ENCODE results near the gene FAM180B.
A peak's percentile ranks its signal among the peaks of the same experiment; 100 is the strongest.
"Not testable (repeated sequence)": the region's sequence is repeated elsewhere in the genome, so short reads cannot be mapped to it uniquely, and the experiment has no call there.

FAM180B gene

DNA sequence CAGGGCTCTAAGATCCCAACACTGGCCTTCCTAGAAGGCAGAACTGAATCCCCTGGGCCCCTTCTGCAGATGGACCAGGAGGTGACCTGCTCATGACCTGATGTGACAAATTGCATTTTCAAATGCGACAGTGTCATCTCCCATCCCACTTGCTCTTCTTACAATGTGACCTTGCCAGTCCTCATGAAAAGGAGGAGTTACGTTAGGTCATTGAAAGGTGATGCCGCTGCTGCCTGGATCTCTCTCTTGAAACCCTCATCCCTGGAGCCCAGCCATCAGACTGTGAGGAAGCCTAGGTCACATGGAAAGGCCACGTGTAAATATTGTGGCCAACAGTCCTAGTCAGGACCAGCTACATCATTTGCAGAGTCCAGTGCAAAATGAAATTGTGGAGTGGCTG is 13.4 kb downstream of the FAM180B start:
- no peak for DNase-seq

DNA sequence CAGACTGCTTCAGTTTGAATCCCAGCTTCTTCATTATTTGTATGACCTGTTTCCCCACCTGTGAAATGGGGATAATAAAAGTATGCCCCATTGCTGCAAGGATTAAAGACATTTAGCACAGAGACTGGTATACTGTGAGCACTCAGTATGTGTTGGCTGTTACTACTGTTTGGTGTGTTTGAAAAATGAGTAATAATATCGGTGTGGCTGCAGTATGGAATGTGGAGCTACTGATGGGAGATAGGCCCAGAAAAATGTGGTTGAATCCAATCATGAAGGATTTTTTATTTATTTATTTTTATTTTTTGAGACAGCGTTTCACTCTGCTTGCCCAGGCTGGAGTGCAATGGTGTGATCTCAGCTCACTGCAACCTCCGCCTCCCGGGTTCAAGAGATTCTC is 16.8 kb downstream of the FAM180B start:
- DNase-seq: no peak

DNA sequence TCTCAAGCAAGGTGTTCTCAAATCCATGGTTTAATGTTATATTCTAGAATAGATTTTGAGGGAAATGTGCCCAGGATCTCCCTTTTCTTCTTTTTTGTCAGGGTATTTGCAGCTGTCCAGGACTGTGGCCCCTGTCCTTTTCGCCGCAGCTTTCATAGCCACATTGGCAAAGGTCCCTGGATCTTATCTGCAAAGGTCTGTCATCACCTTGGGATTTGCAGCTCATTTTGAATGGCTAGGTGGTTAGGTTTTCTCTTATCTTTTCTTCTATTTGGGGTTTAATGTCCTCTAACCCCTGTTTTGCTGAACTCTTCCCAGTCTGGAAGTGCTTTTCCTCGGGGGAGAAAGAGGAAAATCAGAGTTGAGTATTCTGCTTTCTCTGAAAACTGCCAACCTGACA is 19.4 kb downstream of the FAM180B start:
- no peak for DNase-seq

DNA sequence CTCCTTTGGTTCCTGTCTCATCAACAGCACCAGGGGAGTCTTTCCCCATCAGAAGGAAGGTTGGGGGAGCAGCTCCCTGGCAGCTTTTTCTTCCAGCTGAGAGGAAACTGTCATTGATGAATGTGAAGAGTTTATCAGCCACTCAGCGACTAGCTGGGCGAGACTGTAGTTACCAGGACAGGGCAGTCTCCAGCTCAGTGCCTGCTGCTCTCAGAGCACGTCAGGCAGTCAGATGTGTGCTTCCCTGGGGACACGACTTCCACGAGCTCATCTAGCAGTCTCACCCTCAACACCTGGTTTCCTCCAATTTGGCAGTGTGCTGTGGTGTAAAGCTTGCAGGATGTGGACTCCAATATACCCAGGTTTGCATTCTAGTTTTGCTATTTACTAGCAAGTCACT is 20.3 kb downstream of the FAM180B start:
- DNase-seq: no peak

DNA sequence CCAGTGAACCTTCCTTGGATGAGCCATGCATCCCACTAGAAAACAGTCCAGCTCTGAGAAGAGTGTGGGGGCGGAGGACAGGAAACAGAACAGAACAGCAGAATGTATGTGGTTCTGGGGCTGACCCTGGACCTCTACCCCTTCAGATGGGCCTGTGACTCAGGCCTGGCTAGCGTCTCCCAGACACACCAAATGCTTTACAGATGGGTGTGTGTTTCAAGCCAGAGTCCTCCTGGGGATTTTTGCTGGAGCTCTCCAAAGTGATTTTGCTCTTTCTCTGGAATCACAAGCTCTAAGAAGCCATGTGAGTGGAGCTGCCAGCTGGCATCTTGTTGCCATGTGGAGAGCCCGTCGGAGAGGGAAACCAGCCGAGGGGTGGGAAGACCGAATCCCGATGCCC is 20.9 kb downstream of the FAM180B start:
- DNase-seq: no peak

DNA sequence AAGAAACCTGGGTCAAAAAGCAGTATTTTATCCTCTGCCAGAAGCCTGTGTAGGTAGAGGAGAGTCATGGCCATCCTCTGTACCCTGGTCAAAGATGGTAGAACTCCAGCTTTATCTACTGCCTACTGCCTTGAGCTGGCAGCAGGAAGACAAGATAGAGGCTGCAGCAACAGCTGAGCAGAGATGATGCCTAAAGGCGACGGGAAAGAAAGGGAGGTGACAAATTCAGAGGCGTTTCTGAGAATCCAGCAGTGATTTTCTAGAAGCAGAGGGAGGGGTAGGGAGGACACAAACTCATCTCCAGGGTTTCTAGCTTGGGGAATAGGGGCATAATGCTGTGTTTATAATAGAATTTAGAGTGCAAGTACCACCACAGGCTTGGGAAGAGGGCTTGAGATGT is 23.2 kb downstream of the FAM180B start:
- no peak for DNase-seq

DNA sequence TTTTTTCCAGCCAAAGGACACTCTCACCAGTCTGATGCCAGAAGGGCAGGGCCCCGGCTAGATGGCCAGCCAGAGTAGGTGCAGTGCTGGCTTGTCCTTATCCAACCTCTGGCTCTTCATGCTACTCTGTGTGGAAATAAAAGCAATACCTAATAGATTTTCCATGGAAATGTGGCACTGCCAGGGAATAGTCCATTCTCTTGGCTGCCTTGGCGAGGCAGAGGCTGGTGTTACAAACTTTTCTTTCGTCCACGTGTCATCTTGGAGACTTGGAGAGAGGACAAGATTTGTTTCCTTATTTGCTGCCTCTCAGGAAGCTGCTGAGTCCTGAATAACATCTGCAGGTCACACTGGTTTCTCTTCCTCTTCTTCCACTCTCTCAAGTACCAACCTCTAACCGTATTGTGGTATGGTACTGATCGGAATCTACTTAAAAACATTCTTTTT is 24.9 kb downstream of the FAM180B start:
- DNase-seq: no peak

DNA sequence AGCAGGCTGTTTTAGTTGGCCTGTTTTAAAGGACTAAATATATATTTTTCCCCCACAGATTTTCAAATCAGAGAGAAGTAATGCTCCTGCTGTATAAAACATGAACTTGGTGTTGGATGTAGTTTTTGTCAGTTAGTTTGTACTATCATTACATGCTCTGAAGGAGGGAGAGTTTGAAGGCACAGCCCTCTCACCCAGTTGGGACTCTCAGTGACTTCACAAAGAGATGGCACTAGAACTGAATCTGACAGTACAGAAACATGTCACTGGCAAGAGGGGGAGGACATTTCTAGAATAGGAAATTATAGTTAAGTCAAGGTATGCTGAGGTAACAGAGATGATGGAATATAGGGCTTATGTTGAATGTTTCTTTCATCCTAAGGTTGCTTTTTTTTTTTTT is 28.8 kb downstream of the FAM180B start:
- no peak for DNase-seq

DNA sequence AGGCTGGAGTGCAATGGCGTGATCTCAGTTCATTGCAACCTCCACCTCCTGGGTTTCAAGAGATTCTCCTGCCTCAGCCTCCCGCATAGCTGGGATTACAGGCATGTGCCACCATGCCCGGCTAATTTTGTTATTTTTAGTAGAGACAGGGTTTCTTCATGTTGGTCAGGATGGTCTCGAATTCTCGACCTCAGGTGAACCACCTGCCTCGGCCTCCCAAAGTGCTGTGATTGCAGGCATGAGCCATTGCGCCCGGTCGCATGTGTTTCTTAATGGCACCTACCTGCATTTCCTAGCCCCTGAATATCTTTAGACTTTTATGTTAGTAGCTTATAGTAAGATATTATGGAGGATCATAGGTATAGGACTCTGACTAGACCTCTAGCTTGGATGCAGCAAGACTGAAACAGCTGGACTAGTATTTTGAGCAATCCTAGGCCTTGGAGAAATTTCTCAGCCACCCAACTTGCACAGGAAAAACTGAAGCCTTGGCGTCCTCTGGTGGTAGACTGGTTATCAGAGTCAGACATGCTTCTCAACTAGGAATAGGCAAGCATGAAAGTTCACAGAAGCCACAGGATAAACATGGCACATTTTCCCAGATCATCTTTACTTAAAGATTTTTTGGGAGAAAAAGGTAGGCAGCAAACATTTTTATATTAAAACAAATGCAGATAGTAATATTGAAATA is 30.4 kb downstream of the FAM180B start:
- peak; percentile 25 for DNase-seq

DNA sequence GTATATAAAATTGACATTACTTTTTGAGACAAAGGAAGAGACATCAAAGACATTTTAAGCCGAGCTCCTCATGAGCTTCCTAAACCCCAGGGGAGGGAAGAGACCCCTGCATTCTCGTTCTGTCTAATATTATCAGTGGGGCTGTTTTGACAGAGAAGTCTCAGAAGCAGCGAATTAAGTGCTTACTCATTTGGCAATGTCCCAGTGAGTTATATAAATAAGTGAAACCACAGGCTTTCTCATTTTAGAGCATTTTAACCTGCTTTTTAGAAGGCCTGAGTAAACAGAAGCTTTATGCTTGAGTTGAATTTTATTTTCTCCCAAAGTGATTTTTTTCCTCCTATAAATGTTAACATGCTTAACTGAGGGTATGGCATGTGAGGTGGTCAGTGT is 30.9 kb downstream of the FAM180B start:
- DNase-seq: no peak

DNA sequence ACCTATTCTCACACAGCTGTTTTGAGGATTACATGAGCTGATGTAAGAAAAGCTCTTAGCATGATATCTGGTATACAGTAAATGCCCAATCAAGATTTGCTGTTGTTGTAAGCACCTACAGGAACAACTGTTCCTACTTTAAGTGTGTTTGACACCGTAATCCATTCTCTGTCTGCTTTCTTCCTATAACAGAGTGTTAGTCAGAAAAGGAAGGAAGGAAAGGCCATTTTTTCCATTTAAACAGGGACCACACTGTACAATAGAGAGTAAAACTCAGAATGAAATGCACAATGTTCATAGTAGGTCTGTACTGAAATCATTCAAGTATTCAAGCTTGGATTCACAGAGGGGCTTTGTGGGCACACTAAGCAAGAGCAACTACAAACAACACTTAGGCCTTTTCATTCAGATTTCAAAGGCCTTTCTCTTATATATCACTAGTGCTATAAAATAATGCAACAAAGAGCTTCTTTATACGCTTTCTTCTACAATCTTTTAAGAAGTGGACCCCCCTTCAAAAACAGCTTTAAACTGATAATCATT is 34.4 kb downstream of the FAM180B start:
- DNase-seq: no peak

DNA sequence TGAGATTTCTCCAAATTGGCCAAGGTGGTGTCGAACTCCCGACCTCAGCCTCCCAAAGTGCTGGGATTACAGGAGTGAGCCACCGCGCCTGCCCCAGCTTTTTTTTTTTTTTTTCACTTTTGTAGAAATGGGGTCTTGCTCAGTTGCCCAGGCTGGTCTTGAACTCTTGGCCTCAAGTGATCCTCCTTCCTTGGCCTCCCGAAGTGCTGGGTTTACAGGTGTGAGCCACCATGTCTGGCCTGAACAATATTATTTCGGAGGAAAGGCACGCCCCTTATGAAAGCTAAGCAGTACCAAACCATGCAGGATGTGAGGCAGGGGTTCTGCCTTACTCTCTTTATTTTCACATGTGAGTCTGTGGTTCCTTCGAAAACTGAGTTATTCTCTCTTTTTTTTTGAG is 39.8 kb downstream of the FAM180B start:
- no peak for DNase-seq

DNA sequence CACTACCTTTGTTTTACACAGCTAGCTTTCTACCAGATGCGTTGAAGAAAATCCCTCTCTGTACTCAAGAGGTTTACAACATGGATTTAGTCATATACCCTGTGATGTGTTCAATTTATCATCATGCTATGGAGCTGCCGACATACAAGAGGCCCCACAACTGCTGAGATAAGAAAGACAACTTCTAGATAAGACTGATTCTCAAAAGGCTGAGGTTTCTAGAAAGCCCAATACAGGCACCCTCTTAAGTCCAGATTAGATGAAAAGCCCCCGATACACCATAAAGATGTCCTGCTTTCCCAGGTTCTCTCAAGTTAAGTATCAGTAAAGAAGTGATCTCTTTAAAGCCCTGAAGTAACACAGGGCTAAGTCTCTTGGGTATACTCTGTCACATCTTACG is 41.5 kb downstream of the FAM180B start:
- no peak for DNase-seq

DNA sequence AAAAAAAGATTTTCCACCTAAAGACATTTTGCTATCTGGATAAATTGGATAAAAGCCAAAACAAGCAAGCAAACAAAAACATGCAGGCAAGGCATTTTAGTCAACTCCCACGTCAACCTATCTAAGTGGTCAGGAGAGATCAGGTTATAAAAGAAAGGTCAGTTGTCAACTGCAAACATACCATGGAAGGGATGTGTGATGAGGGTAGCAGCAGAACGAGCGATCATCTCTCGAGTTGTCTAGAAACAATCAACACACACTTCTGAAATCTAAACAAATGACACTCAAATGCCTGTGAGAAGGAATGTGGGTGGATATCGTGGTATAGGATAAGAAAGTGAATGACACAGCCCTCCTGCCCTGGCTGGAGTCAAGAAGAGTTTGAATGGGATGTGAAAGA is 45.0 kb downstream of the FAM180B start:
- DNase-seq: no peak

DNA sequence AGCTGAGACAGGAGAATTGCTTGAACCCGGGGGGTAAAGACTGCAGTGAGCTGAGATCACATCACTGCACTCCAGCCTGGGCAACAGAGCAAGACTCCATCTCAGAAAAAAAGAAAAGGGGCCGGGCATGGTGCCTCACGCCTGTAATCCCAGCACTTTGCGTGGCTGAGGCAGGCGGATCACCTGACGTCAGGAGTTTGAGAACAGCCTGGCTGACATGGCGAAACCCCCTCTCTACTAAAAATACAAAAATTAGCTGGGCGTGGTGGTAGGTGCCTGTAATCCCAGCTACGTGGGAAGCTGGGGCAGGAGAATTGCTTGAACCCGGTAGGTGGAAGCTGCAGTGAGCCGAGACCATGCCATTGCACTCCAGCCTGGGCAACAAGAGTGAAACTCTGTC is 49.9 kb downstream of the FAM180B start:
- not testable (repeated sequence) for DNase-seq

Measured in NCI-H748 treated with DMSO at 0.1 percent for 48 hours (cell line).